CD14-positive monocyte (primary cell): Measurements from ENCODE around the gene STK11IP. TPM values are rescaled to one million over a fixed set of nuclear protein-coding genes. Genes with fewer than 3 reads are reported as not detected.

ENCODE experiments used
- DNase-seq, 3 donors: peaks; one replicate each; pipeline ENCODE4 v3.0.0-alpha.2; 2011 to 2022
- H2AFZ ChIP-seq: 2 replicates; pipeline ENCODE4 v1.6.0; 2012; ENCODE audit warnings: mild to moderate bottlenecking, low read depth, low read length, inconsistent platforms; ENCODE audit not compliant: insufficient read depth, poor library complexity, severe bottlenecking
- H3K27ac ChIP-seq, 2 donors: 1 replicate in 1 of 2; 2 replicates in 1 of 2; pipeline ENCODE4 v1.5.1; 2012 to 2013; ENCODE audit warnings: low read length in 2 of 2, control low read depth in 1 of 2, inconsistent platforms in 1 of 2, low read depth in 1 of 2, mild to moderate bottlenecking in 1 of 2
- H3K27me3 ChIP-seq, 2 donors: one replicate each; pipeline versions ENCODE4 v1.6.0 to v1.6.1; 2011 to 2013; ENCODE audit warnings: low read length in 2 of 2; ENCODE audit not compliant: control insufficient read depth in 2 of 2, insufficient read depth in 2 of 2
- H3K36me3 ChIP-seq, 2 donors: replicated peaks in 1 of 2; 1 replicate in 1 of 2; 2 replicates in 1 of 2; pipeline versions ENCODE4 v1.5.1 to v1.6.1; 2012 to 2013; ENCODE audit warnings: low read length in 2 of 2, control low read depth in 1 of 2, inconsistent platforms in 1 of 2, mild to moderate bottlenecking in 1 of 2; ENCODE audit not compliant: insufficient read depth in 2 of 2, control insufficient read depth in 1 of 2
- H3K4me1 ChIP-seq, 2 donors: 1 replicate in 1 of 2; 2 replicates in 1 of 2; pipeline versions ENCODE4 v1.5.1 to v1.6.1; 2012 to 2013; ENCODE audit warnings: low read length in 2 of 2, control low read depth in 1 of 2, inconsistent platforms in 1 of 2, mild to moderate bottlenecking in 1 of 2, moderate library complexity in 1 of 2; ENCODE audit not compliant: insufficient read depth in 2 of 2, control insufficient read depth in 1 of 2
- H3K4me2 ChIP-seq: replicated peaks from 2 replicates; pipeline ENCODE3; 2012; ENCODE audit warnings: low read length, moderate library complexity, mild to moderate bottlenecking; ENCODE audit not compliant: poor library complexity, severe bottlenecking; ENCODE audit errors: extremely low read depth
- H3K4me3 ChIP-seq, 3 experiments: fragments of 200-600 bp in 1 of 3; sonication (generic) in 1 of 3; replicated peaks in 1 of 3; 1 replicate in 2 of 3; 2 replicates in 1 of 3; pipeline ENCODE4 v1.5.1; 2011 to 2013; ENCODE audit warnings: low read length in 3 of 3, mild to moderate bottlenecking in 3 of 3, control low read depth in 2 of 3, low read depth in 2 of 3, inconsistent platforms in 1 of 3, moderate library complexity in 1 of 3
- H3K79me2 ChIP-seq: 2 replicates; pipeline ENCODE4 v1.6.0; 2012; ENCODE audit warnings: mild to moderate bottlenecking, control low read depth, inconsistent platforms, low read length, moderate library complexity; ENCODE audit not compliant: insufficient read depth
- H3K9ac ChIP-seq: 2 replicates; pipeline ENCODE4 v1.6.0; 2017; ENCODE audit warnings: low read length, mild to moderate bottlenecking; ENCODE audit not compliant: insufficient read depth, poor library complexity, severe bottlenecking
- H3K9me3 ChIP-seq, 2 donors: replicated peaks in 1 of 2; 1 replicate in 1 of 2; 2 replicates in 1 of 2; pipeline versions ENCODE4 v1.5.1 to v1.6.1; 2012 to 2013; ENCODE audit warnings: low read length in 2 of 2, control low read depth in 1 of 2; ENCODE audit not compliant: control insufficient read depth in 1 of 2, insufficient read depth in 1 of 2
- H4K20me1 ChIP-seq: 2 replicates; pipeline ENCODE4 v1.6.0; 2012; ENCODE audit warnings: mild to moderate bottlenecking, low read length, control low read depth, moderate library complexity; ENCODE audit not compliant: insufficient read depth
- H3K27ac Mint-ChIP-seq, 7 donors: one replicate each; pipeline ENCODE4 v1.8.0; 2020; ENCODE audit warnings: mild to moderate bottlenecking in 7 of 7, mixed read lengths in 7 of 7, moderate library complexity in 6 of 7, inconsistent platforms in 2 of 7
- H3K27me3 Mint-ChIP-seq, 3 donors: one replicate each; pipeline ENCODE4 v1.8.0; 2021 to 2022; ENCODE audit warnings: low read depth in 3 of 3, mild to moderate bottlenecking in 3 of 3, mixed read lengths in 3 of 3, moderate library complexity in 3 of 3, inconsistent platforms in 1 of 3
- H3K36me3 Mint-ChIP-seq, 2 donors: one replicate each; pipeline ENCODE4 v1.8.0; 2020; ENCODE audit warnings: mixed read lengths in 2 of 2, inconsistent platforms in 1 of 2, mild to moderate bottlenecking in 1 of 2
- H3K4me1 Mint-ChIP-seq: one replicate; pipeline ENCODE4 v1.8.0; 2020; ENCODE audit warnings: mild to moderate bottlenecking, mixed read lengths
- H3K4me3 Mint-ChIP-seq, 2 donors: one replicate each; pipeline ENCODE4 v1.8.0; 2020; ENCODE audit warnings: mild to moderate bottlenecking in 2 of 2, mixed read lengths in 2 of 2, moderate library complexity in 1 of 2
- H3K9me3 Mint-ChIP-seq, 7 donors: one replicate each; pipeline ENCODE4 v1.8.0; 2020 to 2022; ENCODE audit warnings: mixed read lengths in 7 of 7, mild to moderate bottlenecking in 6 of 7, moderate library complexity in 6 of 7, inconsistent platforms in 2 of 7
- CTCF ChIP-seq: fragments of 200-600 bp; IDR thresholded peaks from one replicate; pipeline ENCODE4 v1.8.0; 2022; ENCODE audit warnings: antibody characterized with exemption, mild to moderate bottlenecking
- WGBS: methylation state at CpG from one replicate; pipeline ENCODE4 v1.1.5; 2013; ENCODE audit warnings: missing lambda C conversion rate; ENCODE audit not compliant: insufficient coverage; 5-methylcytosine and 5-hydroxymethylcytosine counted together
- intact Hi-C, 2 donors: fragments of 100-400 bp; cut with micrococcal nuclease; formaldehyde crosslinking; loops; one replicate each; pipeline versions ENCODE4 v1.15.0 to v1.15.1; 2023
- polyA plus RNA-seq, 3 donors: library from polyadenylated mRNA; depleted of rRNA in 1 of 3; unstranded in 2 of 3; stranded (reverse) in 1 of 3; fragments of 300-500 nt in 2 of 3; fragments of >200 nt in 1 of 3; fragmentation: Illumina TruSeq in 2 of 3; gene quantifications; 1 replicate in 2 of 3; 2 replicates in 1 of 3; pipeline ENCODE4 v1.2.3, GENCODE V29; 2012 to 2021

STK11IP gene
- polyA plus RNA-seq, 3 donors, result 13.0 to 79.1 (median 15.7) TPM

GRCh38 chr2:219576505-219577388 lies 20.9 kb upstream of the STK11IP start:
- peaks cover 20 to 27% (median 25%) of the 10 kb centered on the region in 3 donors for H3K27me3 Mint-ChIP-seq
- Histone ChIP-seq H3K27ac (no peak overlapping the region), H3K4me1 (peaks cover 8 to 11% of the 10 kb centered on the region in 2 donors), H3K9me3 (no peaks in the 10 kb centered on the region), H2AFZ (no peak overlapping the region), H3K4me3 (no peak overlapping the region), H3K79me2 (no peaks in the 10 kb centered on the region), H3K4me2 (no peak overlapping the region), H3K36me3 (no peaks in the 10 kb centered on the region), H4K20me1 (no peaks in the 10 kb centered on the region), H3K27me3 (peaks cover 7 to 20% of the 10 kb centered on the region in 2 donors), H3K9ac (no peak overlapping the region)
- no peak for TF ChIP-seq CTCF
- 73% methylated on average over 8 of the region's 15 CpGs for WGBS
- intact Hi-C loops, result no loop called here
- no peak overlapping the region for H3K27ac Mint-ChIP-seq
- H3K36me3 Mint-ChIP-seq, result peaks cover 0 to 3% of the 10 kb centered on the region in 2 donors
- no peak for DNase-seq
- H3K9me3 Mint-ChIP-seq, result peaks cover 0 to 5% (median 0%) of the 10 kb centered on the region in 7 donors
- peaks cover 16% of the 10 kb centered on the region for H3K4me1 Mint-ChIP-seq
- H3K4me3 Mint-ChIP-seq, result no peak overlapping the region

GRCh38 chr2:219578811-219579613 lies 18.6 kb upstream of the STK11IP start:
- Mint-ChIP-seq H3K4me3 (no peak overlapping the region), H3K36me3 (no peaks in the 10 kb centered on the region), H3K27ac (peak overlapping the region in 6 of 7 donors; percentile 16 to 63 (median 28)), H3K27me3 (peaks cover 6 to 8% (median 7%) of the 10 kb centered on the region in 3 donors), H3K9me3 (peaks cover 0 to 5% (median 0%) of the 10 kb centered on the region in 7 donors), H3K4me1 (peaks cover 16% of the 10 kb centered on the region)
- Histone ChIP-seq H3K27ac (no peak overlapping the region), H3K36me3 (no peaks in the 10 kb centered on the region), H3K4me2 (no peak overlapping the region), H2AFZ (peak overlapping the region; percentile 56), H3K4me1 (peaks cover 8 to 11% of the 10 kb centered on the region in 2 donors), H3K9me3 (no peaks in the 10 kb centered on the region), H3K79me2 (no peaks in the 10 kb centered on the region), H3K4me3 (no peak overlapping the region), H3K9ac (no peak overlapping the region), H3K27me3 (peaks cover 0 to 3% of the 10 kb centered on the region in 2 donors), H4K20me1 (no peaks in the 10 kb centered on the region)
- peak; percentile 64 to 79 (median 76) for DNase-seq
- no peak for TF ChIP-seq CTCF
- intact Hi-C loops, result no loop called here
- WGBS, result 96% methylated on average over 3 of the region's 8 CpGs
